GF-D8 (cell line): ENCODE data around the gene MRTFB.

Experiments
- DNase-seq: peaks from one replicate; lab custom pipeline; 2025; lab: John Stamatoyannopoulos, UW

MRTFB gene

GRCh38 chr16:14131774-14132695 is 60.9 kb downstream of the MRTFB start:
- no peak for DNase-seq

- DNase-seq, result no peak
These were observed 61.6 kb downstream of the MRTFB start for GRCh38 chr16:14132696-14133048.

GRCh38 chr16:14133907-14134306 is 62.8 kb downstream of the MRTFB start:
- no peak for DNase-seq

- no peak for DNase-seq
These were observed 64.6 kb downstream of the MRTFB start for GRCh38 chr16:14135704-14136103.

GRCh38 chr16:14139872-14140271 is 68.8 kb downstream of the MRTFB start:
- DNase-seq, result no peak

- DNase-seq, result no peak
These were observed 69.8 kb downstream of the MRTFB start for GRCh38 chr16:14140923-14141322.

- no peak for DNase-seq
These were observed 75.3 kb downstream of the MRTFB start for GRCh38 chr16:14146445-14146844.

- no peak for DNase-seq
These were observed 76.9 kb downstream of the MRTFB start for GRCh38 chr16:14148016-14148415.

GRCh38 chr16:14148569-14148968 is 77.5 kb downstream of the MRTFB start:
- no peak for DNase-seq

- no peak for DNase-seq
These were observed 79.7 kb downstream of the MRTFB start for GRCh38 chr16:14150796-14151195.

- DNase-seq, result no peak
These were observed 80.3 kb downstream of the MRTFB start for GRCh38 chr16:14151256-14152030.

- DNase-seq, result no peak
These were observed 84.6 kb downstream of the MRTFB start for GRCh38 chr16:14155572-14156190.

- no peak for DNase-seq
These were observed 94.0 kb downstream of the MRTFB start for GRCh38 chr16:14164916-14165662.

- no peak for DNase-seq
These were observed 97.0 kb downstream of the MRTFB start for GRCh38 chr16:14168146-14168545.

- DNase-seq, result no peak
These were observed 101.2 kb downstream of the MRTFB start for GRCh38 chr16:14172200-14172809.

- no peak for DNase-seq
These were observed 104.0 kb downstream of the MRTFB start for GRCh38 chr16:14175086-14175485.

- DNase-seq, result no peak
These were observed 106.6 kb downstream of the MRTFB start for GRCh38 chr16:14177704-14178103.

- no peak for DNase-seq
These were observed 108.0 kb downstream of the MRTFB start for GRCh38 chr16:14179116-14179515.

- DNase-seq, result no peak
These were observed 109.4 kb downstream of the MRTFB start for GRCh38 chr16:14180481-14180944.

GRCh38 chr16:14181371-14182050 is 110.4 kb downstream of the MRTFB start:
- DNase-seq, result peak; percentile 40

GRCh38 chr16:14182999-14183398 is 111.9 kb downstream of the MRTFB start:
- DNase-seq, result no peak
